Mucosa of descending colon (tissue), 3 donors: Measurements from ENCODE around the gene KRTAP23-1. TPM values are rescaled to one million over a fixed set of nuclear protein-coding genes. Genes with fewer than 3 reads are reported as not detected.

Source experiments
- ATAC-seq: fragments of 200-7000 bp; cut with Tn5 transposase; one replicate; pipeline ENCODE4 v1.9.1; 2020; ENCODE audit warnings: mild to moderate bottlenecking, moderate library complexity
- DNase-seq, 3 donors: peaks; one replicate each; pipeline ENCODE4 v3.0.0-alpha.2; 2020
- H3K36me3 ChIP-seq: fragments of 200-600 bp; one replicate; pipeline ENCODE4 v1.8.0; 2021; ENCODE audit warnings: low read depth, mild to moderate bottlenecking
- H3K4me1 ChIP-seq: fragments of 200-600 bp; one replicate; pipeline ENCODE4 v1.8.0; 2021; ENCODE audit warnings: low read depth, mild to moderate bottlenecking
- H3K4me3 ChIP-seq: fragments of 200-600 bp; one replicate; pipeline ENCODE4 v1.8.0; 2021; ENCODE audit warnings: mild to moderate bottlenecking
- H3K9me3 ChIP-seq: fragments of 200-600 bp; one replicate; pipeline ENCODE4 v1.8.0; 2021; ENCODE audit warnings: mild to moderate bottlenecking
- intact Hi-C, 2 donors: fragments of 100-400 bp; cut with DNase I in 1 of 2; cut with micrococcal nuclease in 1 of 2; formaldehyde crosslinking; loops; one replicate each; pipeline versions ENCODE4 v1.11.0 to v1.11.1; 2022; cut with DNase I, micrococcal nuclease
- long read RNA-seq, 2 donors: library from polyadenylated mRNA; unstranded; transcript quantifications; one replicate each; pipeline ENCODE4 v2.0.0, GENCODE V29; 2019 to 2021
- total RNA-seq, 3 donors: library from RNA; stranded (reverse); fragmentation: NEBNext Ultra II Directional in 2 of 3; extraction: Animal tissue kit (Norgen Biotek cat#: 25700) in 2 of 3; gene quantifications; one replicate each; pipeline versions ENCODE4 v1.2.1 to v1.2.4, GENCODE V29; 2021 to 2023
- TF ChIP-seq, protein P1 (sequence below): fragments of 200-600 bp; IDR thresholded peaks from one replicate; pipeline ENCODE4 v1.8.0; 2022; ENCODE audit warnings: antibody characterized with exemption, mild to moderate bottlenecking
- donor health status: DM: no; HTN: no; CAD: no; lungs with moderate emphysema.
- donor health status: DM: no; HTN: no; CAD: no.
- donor health status: DM: no; HTN: yes; CAD: no.

KRTAP23-1 gene, protein sequence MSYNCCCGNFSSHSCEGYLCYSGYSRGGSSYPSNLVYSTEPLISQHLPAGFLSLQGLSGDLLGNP
- not detected for total RNA-seq
- long read RNA-seq, donor 1 = 0 reads
- long read RNA-seq, donor 2 = 0 reads

DNA sequence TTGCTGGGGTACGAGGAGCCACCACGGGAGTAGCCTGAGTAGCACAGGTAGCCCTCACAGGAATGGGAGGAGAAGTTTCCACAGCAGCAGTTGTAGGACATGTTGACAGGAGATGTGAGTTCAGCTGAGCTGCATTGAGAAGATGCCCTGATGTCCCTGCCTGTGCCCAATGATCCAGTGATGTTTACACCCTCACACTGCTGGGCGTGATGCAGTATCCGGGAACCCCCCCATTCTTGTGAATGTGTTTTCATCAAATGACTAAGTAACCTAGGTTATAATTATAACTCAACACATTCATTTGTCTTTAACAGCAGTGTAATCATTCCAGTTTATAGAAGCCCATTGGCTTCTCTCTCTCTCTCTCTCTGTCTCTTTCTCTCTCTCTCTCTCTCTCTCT lies at the start of gene KRTAP23-1:
Gene KRTAP23-1 (minus strand): TSS at position 101 of the 400 bp plus-strand sequence. CDS start 0 bp downstream, at position 101.
- Histone ChIP-seq H3K4me1 (no peaks in the 10 kb centered on the region), H3K9me3 (no peaks in the 10 kb centered on the region), H3K36me3 (no peaks in the 10 kb centered on the region), H3K4me3 (no peak within 1 kb of the TSS)
- ATAC-seq = no peak
- intact Hi-C loops = no loop called here
- no peak for DNase-seq
- TF ChIP-seq, protein P1, sequence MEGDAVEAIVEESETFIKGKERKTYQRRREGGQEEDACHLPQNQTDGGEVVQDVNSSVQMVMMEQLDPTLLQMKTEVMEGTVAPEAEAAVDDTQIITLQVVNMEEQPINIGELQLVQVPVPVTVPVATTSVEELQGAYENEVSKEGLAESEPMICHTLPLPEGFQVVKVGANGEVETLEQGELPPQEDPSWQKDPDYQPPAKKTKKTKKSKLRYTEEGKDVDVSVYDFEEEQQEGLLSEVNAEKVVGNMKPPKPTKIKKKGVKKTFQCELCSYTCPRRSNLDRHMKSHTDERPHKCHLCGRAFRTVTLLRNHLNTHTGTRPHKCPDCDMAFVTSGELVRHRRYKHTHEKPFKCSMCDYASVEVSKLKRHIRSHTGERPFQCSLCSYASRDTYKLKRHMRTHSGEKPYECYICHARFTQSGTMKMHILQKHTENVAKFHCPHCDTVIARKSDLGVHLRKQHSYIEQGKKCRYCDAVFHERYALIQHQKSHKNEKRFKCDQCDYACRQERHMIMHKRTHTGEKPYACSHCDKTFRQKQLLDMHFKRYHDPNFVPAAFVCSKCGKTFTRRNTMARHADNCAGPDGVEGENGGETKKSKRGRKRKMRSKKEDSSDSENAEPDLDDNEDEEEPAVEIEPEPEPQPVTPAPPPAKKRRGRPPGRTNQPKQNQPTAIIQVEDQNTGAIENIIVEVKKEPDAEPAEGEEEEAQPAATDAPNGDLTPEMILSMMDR = no peak

DNA sequence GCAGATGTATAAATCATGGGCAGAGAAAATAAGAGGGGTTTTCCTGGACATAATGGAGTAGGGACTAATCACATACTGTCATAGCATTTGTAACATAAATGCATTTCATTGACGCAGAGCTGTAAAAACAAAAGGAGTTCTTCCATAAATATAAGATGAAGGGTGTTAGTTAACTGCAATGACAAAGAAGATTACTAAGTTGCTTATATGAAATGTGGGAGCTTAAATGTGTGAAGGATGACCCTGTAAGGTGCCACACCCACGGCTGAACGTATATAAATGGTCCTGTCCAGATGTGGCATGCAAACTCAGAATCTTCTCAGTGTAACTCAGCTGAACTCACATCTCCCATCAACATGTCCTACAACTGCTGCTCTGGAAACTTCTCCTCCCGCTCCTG lies 47.3 kb upstream of the KRTAP23-1 start, which contains the start of gene KRTAP13-1:
Gene KRTAP13-1 (plus strand): TSS at position 301 of the 400 bp plus-strand sequence. CDS start 56 bp downstream, at position 357.
- TF ChIP-seq, protein P1 = no peak
- no peaks in the 10 kb centered on the region for H3K4me1 ChIP-seq
- intact Hi-C loops = no loop called here
- no peak within 1 kb of the TSS for H3K4me3 ChIP-seq
- no peaks in the 10 kb centered on the region for H3K9me3 ChIP-seq
- no peaks in the 10 kb centered on the region for H3K36me3 ChIP-seq
- DNase-seq = no peak
- no peak for ATAC-seq

DNA sequence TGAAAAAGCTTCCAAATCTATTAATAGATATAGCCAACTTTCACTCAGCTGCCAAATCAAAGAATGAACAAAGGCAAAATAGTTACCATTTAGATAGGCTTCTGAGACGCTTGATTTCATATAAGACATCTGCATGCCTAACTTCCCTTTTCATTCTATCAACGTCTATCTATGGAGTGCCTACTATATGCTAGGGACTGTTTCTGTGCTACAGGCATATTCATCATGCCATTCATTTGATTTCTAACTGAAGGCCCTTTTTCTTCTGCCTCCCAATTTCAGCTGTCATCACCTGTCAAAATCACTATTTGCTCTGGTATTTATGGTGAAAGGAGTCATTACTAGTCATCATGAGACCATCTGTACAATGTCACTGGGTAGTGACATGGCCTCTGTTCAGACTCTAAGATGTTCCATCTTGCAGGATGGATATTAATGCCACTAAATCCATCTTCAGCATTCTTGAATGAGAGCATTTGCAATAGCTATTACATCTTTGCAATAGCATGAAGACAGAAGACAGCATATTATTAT lies 43.2 kb upstream of the KRTAP23-1 start:
- TF ChIP-seq, protein P1 = no peak
- no peak for ATAC-seq
- no peaks in the 10 kb centered on the region for H3K4me1 ChIP-seq
- no peak overlapping the region for H3K4me3 ChIP-seq
- no peaks in the 10 kb centered on the region for H3K9me3 ChIP-seq
- no peak for DNase-seq
- intact Hi-C loops = no loop called here
- H3K36me3 ChIP-seq = no peaks in the 10 kb centered on the region

DNA sequence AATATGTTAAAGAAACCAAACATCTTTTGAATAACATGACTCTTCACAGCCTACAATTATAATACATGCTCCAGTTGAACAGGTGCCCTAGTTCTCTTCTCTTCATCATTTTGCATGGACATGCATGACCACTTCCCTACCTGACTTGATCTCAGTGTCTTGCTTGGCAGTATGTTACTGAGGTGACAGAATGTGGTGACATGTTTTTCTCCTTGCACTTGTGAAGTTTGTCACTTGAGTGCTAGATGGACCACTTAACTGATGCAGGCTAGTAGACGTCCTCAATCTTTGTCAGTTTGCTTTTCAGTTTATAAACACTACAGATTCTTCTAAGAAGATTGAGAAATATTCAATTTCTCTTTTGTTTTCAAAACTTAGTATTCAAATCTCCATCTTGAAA lies 33.8 kb upstream of the KRTAP23-1 start:
- TF ChIP-seq, protein P1 = no peak
- intact Hi-C loops = no loop called here

DNA sequence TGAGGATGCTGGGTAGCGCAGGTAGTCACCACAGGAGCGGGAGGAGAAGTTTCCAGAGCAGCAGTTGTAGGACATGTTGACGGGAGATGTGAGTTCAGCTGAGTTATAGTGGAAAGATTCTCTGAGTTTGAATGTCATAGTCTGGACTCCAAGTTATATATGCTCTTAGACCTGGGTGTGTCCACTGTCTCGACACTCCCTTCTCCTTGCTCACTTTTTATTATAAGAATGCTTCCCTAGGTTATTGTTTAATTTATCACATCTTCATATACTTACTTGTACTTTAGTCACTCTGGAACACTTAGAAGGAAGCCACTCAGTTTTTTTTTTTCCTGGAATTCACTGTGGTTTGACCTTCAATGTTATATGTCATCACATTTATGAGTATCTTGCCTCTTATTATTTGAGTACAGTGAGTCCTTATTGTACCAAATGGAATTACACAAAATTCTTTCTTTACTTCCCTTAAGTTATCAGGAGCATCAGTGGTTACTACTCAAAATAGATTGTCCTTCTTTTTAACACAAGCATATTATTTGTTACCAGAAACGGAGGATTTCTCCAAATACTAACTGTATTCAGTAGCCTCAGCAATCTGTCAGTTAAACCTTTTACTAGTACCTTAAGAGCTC lies 23.8 kb upstream of the KRTAP23-1 start, which contains the start of gene KRTAP13-2:
Gene KRTAP13-2 (minus strand): TSS at position 133 of the 632 bp plus-strand sequence. CDS start 58 bp downstream, at position 75.
- Histone ChIP-seq H3K4me1 (peaks cover 4% of the 10 kb centered on the region), H3K36me3 (no peaks in the 10 kb centered on the region), H3K4me3 (no peak within 1 kb of the TSS), H3K9me3 (no peaks in the 10 kb centered on the region)
- TF ChIP-seq, protein P1 = no peak
- intact Hi-C loops = no loop called here
- peak; percentile 96 for ATAC-seq
- DNase-seq = peak in 1 of 3 donors; percentile 3

More for the DNA sequence above, 33.8 kb upstream of the KRTAP23-1 start:
- no peaks in the 10 kb centered on the region for H3K36me3 ChIP-seq
- no peaks in the 10 kb centered on the region for H3K4me1 ChIP-seq
- ATAC-seq = no peak
- H3K9me3 ChIP-seq = no peaks in the 10 kb centered on the region
- DNase-seq = no peak
- no peak overlapping the region for H3K4me3 ChIP-seq
